Globus pallidus (tissue), 1 donor: ENCODE measurements around the gene TOMM34.

Experiments used
- DNase-seq: peaks from one replicate; pipeline ENCODE4 v3.0.0-alpha.2; 2015; ENCODE audit warnings: low spot score

The TOMM34 gene

DNA sequence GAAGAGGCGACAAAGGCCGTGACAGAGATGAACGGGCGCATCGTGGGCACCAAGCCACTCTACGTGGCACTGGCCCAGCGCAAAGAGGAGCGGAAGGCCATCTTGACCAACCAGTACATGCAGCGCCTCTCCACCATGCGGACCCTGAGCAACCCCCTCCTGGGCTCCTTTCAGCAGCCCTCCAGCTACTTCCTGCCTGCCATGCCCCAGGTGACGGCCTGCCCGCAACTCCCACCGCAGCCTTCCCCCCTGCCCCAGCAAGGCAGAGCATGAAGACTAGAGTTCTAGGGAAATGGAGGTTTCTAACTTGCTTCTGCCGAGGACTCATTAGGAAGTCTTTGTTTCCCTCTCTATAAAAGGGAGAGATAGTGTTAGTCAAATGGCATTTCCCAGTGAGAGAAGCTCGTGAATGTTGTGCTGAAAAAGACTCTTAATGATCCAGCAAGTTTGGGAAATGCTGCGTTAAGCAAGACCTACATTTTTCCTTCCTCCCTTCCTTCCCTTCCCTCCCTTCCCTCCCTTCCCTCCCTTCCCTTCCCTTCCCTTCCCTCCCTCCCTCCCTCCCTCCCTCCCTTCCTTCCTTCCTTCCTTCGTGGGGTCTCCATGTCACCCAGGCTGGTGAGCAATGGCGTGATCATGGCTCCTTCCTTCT is 29.6 kb downstream of the TOMM34 start:
- no peak for DNase-seq

- DNase-seq: no peak
These were observed 31.6 kb downstream of the TOMM34 start for GRCh38 chr20:44928595-44928994.

DNA sequence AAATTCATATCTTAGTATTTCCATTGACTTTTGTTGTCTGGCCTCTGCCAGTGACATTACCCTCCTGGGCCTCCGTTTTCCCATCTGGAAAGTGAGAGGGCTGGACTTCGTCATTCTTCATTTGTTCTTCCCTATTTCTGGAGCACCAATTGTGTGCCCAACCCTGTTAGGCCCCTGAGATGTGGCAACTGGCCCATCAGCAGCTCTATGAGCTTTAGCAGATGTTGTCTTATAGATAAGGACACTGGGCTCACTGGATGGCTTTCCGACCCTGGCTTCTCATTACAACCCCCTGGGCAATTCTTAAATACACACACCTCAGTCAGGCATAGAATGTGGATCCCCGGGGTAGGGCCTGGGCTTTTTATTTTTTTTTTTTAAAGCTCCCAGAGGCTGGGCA is 35.7 kb downstream of the TOMM34 start:
- DNase-seq: no peak

DNA sequence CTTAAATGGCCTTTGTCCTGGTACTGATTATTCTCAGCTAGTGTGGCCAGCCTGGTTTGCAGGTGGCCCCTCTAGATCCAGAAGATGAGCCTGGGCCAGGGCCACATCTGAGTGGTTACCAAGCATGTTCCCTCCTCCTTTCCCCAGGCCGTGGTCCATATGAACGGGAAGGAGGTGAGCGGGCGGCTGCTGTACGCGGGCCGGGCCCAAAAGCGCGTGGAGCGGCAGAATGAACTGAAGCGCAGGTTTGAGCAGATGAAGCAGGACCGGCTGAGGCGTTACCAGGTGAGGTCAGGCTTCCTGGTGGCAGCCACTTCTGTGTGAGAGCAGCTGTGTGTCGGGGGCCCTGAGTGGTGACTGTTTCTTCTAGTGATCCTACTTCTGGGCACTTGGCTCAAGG is 38.8 kb downstream of the TOMM34 start:
- DNase-seq: no peak

DNA sequence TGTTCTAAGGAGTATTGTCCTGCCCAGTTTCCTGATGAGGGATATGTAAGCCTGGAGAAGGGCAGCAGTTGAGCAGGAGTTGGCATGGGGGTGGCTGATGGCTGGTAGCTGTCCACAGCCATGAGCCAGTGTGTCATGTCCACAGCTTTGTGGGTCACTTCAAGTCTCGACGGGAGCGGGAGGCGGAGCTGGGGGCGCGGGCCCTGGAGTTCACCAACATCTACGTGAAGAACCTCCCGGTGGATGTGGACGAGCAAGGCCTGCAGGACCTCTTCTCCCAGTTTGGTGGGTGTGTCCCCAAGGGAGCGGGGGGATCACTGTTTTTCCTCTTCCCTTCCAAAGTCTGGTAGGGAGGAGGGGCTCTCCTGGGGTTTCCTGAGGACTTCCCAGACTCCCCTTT is 41.4 kb downstream of the TOMM34 start:
- no peak for DNase-seq

GRCh38 chr20:44918342-44918741 is 41.9 kb downstream of the TOMM34 start:
- no peak for DNase-seq

GRCh38 chr20:44917399-44917798 is 42.8 kb downstream of the TOMM34 start:
- DNase-seq: no peak

- no peak for DNase-seq
These were observed 43.6 kb downstream of the TOMM34 start for GRCh38 chr20:44916586-44916985.

GRCh38 chr20:44914924-44915323 is 45.3 kb downstream of the TOMM34 start:
- no peak for DNase-seq

- no peak for DNase-seq
These were observed 48.0 kb downstream of the TOMM34 start for GRCh38 chr20:44912189-44912588.

GRCh38 chr20:44911264-44911921 is 48.8 kb downstream of the TOMM34 start:
- no peak for DNase-seq

DNA sequence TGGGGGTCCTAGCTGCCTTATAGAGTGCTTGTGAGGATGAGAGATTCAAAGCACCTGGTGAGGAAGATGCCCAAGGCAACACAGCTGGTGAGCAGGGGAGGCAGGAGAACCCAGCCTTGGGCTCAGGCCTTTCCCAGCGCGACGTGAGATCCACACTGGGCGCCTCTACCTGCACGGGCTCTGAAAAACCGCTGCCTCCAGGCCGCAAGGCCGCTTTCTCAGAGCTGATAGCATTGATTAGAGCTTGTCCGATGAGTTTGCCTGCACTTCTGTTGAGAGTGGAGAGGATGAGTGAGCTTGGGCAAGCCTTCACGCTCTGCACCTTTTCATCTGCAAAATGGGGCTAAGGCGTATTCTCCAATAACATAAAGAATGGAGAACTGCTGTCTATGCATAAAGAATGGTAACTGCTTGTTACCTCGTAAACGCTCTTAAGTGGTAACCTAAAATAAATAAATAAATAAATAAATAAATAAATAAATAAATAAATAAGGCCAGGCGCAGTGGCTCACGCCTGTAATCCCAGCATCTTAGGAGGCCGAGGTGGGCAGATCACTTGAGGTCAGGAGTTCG is 49.4 kb downstream of the TOMM34 start:
- no peak for DNase-seq

GRCh38 chr20:44909872-44910689 is 50.1 kb downstream of the TOMM34 start, which contains the start of gene PABPC1L:
Gene PABPC1L, plus strand, starts transcription at chr20:44910060. Its CDS starts 84 bp downstream, at chr20:44910144.
- DNase-seq: no peak

- no peak for DNase-seq
These were observed 51.0 kb downstream of the TOMM34 start for GRCh38 chr20:44908987-44909871.

- no peak for DNase-seq
These were observed 55.8 kb downstream of the TOMM34 start for GRCh38 chr20:44904377-44904776.

- peak; percentile 90 for DNase-seq
These were observed 58.2 kb downstream of the TOMM34 start for GRCh38 chr20:44901974-44902373.

GRCh38 chr20:44900231-44900854 is 59.9 kb downstream of the TOMM34 start:
- no peak for DNase-seq

- no peak for DNase-seq
These were observed 63.1 kb downstream of the TOMM34 start for GRCh38 chr20:44897133-44897532.

DNA sequence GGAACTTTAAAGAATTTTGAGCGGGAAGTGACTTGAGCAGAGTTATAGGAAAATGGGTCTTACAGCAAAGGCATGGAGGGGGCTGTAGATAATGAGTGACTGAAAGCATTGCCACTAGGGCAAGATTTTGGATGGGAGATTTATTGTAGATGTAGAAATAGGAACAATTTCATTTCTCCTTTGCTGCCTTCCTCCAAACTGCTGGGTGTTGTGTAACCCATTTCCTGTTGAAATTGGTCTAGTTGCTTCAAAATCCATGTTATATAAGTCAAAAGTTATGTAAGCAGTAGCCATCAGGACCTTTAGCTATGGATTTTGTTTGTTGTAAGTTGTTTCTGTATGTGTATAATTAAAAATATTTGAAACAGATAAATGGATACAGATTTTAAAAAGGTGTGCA is 63.6 kb downstream of the TOMM34 start:
- DNase-seq: no peak

DNA sequence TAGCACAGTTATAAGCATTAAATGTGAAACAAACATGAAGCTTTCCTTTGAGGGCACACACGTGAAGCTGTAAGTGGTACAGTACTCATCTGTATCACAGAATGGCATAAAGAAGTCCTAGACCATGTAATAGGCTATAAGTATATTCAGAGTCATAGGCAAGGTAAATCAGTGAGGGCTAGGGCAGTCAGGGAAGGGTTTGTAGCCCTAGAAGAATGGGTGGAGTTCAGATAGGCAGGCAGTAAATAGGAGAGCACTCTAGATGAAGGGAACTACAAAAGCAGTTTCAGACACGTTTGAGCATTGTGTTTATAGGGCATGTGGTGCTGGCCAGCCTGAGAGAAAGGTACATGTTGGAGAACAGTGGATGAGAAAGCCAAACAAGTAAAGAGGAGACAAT is 65.2 kb downstream of the TOMM34 start:
- DNase-seq: no peak
